ENCODE measurements around the gene WDR70.
"Not testable (repeated sequence)": the region's sequence is repeated elsewhere in the genome, so short reads cannot be mapped to it uniquely, and the experiment has no call there.

DNA sequence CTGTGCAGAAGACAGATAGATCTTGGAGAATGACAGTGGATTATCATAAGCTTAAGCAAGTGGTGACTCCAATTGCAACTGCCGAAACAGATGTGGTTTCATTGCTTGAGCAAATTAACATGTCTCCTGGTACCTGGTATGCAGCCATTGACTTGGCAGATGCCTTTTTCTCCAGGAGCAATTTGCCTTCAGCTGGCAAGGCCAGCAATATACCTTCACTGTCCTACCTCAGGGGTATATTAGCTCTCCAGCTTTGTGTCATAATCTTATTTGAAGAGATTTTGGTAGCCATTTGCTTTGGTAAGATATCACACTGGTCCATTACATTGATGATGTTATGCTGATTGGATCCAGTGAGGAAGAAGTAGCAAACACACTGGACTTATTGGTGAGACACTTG is 417.3 kb downstream of the WDR70 start:
- TF ChIP-seq ESRRG (CRISPR knock-in tag; IDR thresholded peaks at IDR 0.05); TCF4 (CRISPR knock-in tag; IDR thresholded peaks at IDR 0.05; ENCODE audit: borderline replicate concordance); BACH2 (CRISPR knock-in tag; IDR thresholded peaks at IDR 0.05; ENCODE audit: borderline replicate concordance); CREB5 (CRISPR knock-in tag; IDR thresholded peaks at IDR 0.05; ENCODE audit: low read depth); ZFP30 (CRISPR knock-in tag; IDR thresholded peaks at IDR 0.05); ARNTL (CRISPR knock-in tag; IDR thresholded peaks at IDR 0.05; ENCODE audit: borderline replicate concordance, low read depth); ZC3H10 (CRISPR knock-in tag; IDR thresholded peaks at IDR 0.05); ZNF8 (CRISPR knock-in tag; IDR thresholded peaks at IDR 0.05): not testable (repeated sequence)
